Adrenal gland (tissue), 12 donors: Measurements from ENCODE around the gene CD151. TPM values are rescaled to one million over a fixed set of nuclear protein-coding genes. Genes with fewer than 3 reads are reported as not detected.

ENCODE experiments used
- DNase-seq, 7 donors: peaks; one replicate each; pipeline ENCODE4 v3.0.0-alpha.2; 2019 to 2020
- H3K27ac ChIP-seq, 5 donors: fragments of 200-600 bp; sonication (generic) in 4 of 5; 1 replicate in 3 of 5; 2 replicates in 2 of 5; pipeline versions ENCODE4 v1.5.1 to v1.8.0; 2016 to 2020; ENCODE audit warnings: mild to moderate bottlenecking in 1 of 5
- H3K27me3 ChIP-seq: fragments of 200-600 bp; 2 replicates; pipeline ENCODE4 v1.8.0; 2021
- H3K36me3 ChIP-seq, 2 donors: fragments of 200-600 bp; replicated peaks in 1 of 2; 1 replicate in 1 of 2; 2 replicates in 1 of 2; pipeline versions ENCODE4 v1.5.1 to v1.8.0; 2018 to 2022
- H3K4me1 ChIP-seq, 2 donors: fragments of 200-600 bp; replicated peaks in 1 of 2; 1 replicate in 1 of 2; 2 replicates in 1 of 2; pipeline versions ENCODE4 v1.5.1 to v1.8.0; 2018 to 2021
- H3K4me3 ChIP-seq, 4 donors: fragments of 200-600 bp; sonication (generic) in 3 of 4; one replicate each; pipeline ENCODE4 v1.5.1; 2016 to 2018
- H3K9me3 ChIP-seq, 3 donors: fragments of 200-600 bp; sonication (generic) in 1 of 3; replicated peaks in 1 of 3; 1 replicate in 2 of 3; 2 replicates in 1 of 3; pipeline versions ENCODE4 v1.5.1 to v1.8.0; 2016 to 2021
- CTCF ChIP-seq, 6 experiments: fragments of 450-650 bp in 4 of 6; fragments of 200-600 bp in 2 of 6; sonication (generic) in 1 of 6; IDR thresholded peaks; 1 replicate in 5 of 6; 2 replicates in 1 of 6; pipeline versions ENCODE4 v1.5.1 to v1.8.0; 2016 to 2021; ENCODE audit warnings: antibody characterized with exemption in 6 of 6, mild to moderate bottlenecking in 2 of 6, moderate library complexity in 1 of 6
- POLR2A ChIP-seq, 2 donors: fragments of 450-650 bp; IDR thresholded peaks; one replicate each; pipeline ENCODE4 v1.6.1; 2017; ENCODE audit warnings: antibody characterized with exemption in 2 of 2, mild to moderate bottlenecking in 2 of 2, moderate library complexity in 1 of 2
- WGBS, 4 donors: extraction: QIAGEN DNeasy Blood & Tissue Kit in 2 of 4; methylation state at CpG; one replicate each; pipeline versions ENCODE4 v1.1.5 to v1.1.7; 2013 to 2017; 5-methylcytosine and 5-hydroxymethylcytosine counted together
- intact Hi-C, 2 donors: fragments of 100-400 bp; cut with DNase I; formaldehyde crosslinking; loops; one replicate each; pipeline versions ENCODE4 v1.14.1 to v1.15.0; 2022 to 2023
- polyA plus RNA-seq, 3 donors: library from polyadenylated mRNA; stranded (reverse); fragments of 200-250 nt in 2 of 3; fragments of 350-450 nt in 1 of 3; fragmentation: Illumina TruSeq in 1 of 3; extraction: RNeasy Lipid Tissue Mini Kit (QIAGEN cat#74804) in 1 of 3; gene quantifications; one replicate each; pipeline ENCODE4 v1.2.3, GENCODE V29; 2013 to 2014
- total RNA-seq, 9 donors: library from RNA; depleted of rRNA in 4 of 9; stranded (reverse); fragments of >200 nt in 4 of 9; fragments of 120-200 nt in 1 of 9; fragmentation: NEBNext Ultra II Directional in 1 of 9; extraction: Animal tissue kit (Norgen Biotek cat#: 25700) in 1 of 9; gene quantifications; one replicate each; pipeline versions ENCODE4 v1.1.0 to v1.2.4, GENCODE V29; 2013 to 2023
- donor health status: healthy with polysubstance abuse.
- donor health status: Bipolar disorder and iron deficiency.
- donor health status: DM: yes; HTN: yes; CAD: no.
- donor health status: DM: no; HTN: no; CAD: no.
- donor health status: DM: no; HTN: no; CAD: no.
- donor health status: DM: yes; HTN: yes; CAD: no.

CD151 gene
- total and polyA plus RNA-seq, 12 donors: 111 to 387 (median 285) TPM

GRCh38 chr11:849104-849824 lies 16.5 kb downstream of the CD151 start:
- WGBS, 4 donors: 5 to 17% (median 5%) methylated on average over 9 to 69 of the region's 71 CpGs
- intact Hi-C loops: loop anchor here (2.0 to 5.0 kb wide), 3 partner anchors 60 to 203 kb away; no protein-coding TSS in a partner anchor
- Histone ChIP-seq H3K4me1 (peaks cover 18 to 24% of the 10 kb centered on the region in 2 donors), H3K36me3 (no peaks in the 10 kb centered on the region), H3K9me3 (no peaks in the 10 kb centered on the region), H3K27me3 (no peaks in the 10 kb centered on the region), H3K4me3 (peak overlapping the region in 1 of 4 donors; percentile 46), H3K27ac (no peak overlapping the region)
- no peak for DNase-seq
- TF ChIP-seq POLR2A (IDR thresholded peaks at IDR 0.05) (no peak), CTCF (IDR thresholded peaks at IDR 0.05) (no peak)

GRCh38 chr11:849951-850774 lies 17.4 kb downstream of the CD151 start:
- DNase-seq: no peak
- H3K9me3 ChIP-seq: no peaks in the 10 kb centered on the region
- H3K4me1 ChIP-seq: peaks cover 11 to 15% of the 10 kb centered on the region in 2 donors
- H3K36me3 ChIP-seq: no peaks in the 10 kb centered on the region
- H3K27ac ChIP-seq: no peak overlapping the region
- TF ChIP-seq POLR2A (IDR thresholded peaks at IDR 0.05) (no peak), CTCF (IDR thresholded peaks at IDR 0.05) (no peak)
- intact Hi-C loops: loop anchor here (2.0 to 5.0 kb wide), 3 partner anchors 59 to 202 kb away; no protein-coding TSS in a partner anchor
- WGBS, 4 donors: 18 to 41% (median 22%) methylated on average over 34 to 97 of the region's 97 CpGs
- peak overlapping the region in 1 of 4 donors; percentile 46 for H3K4me3 ChIP-seq
- no peaks in the 10 kb centered on the region for H3K27me3 ChIP-seq

GRCh38 chr11:850775-851763 lies 18.3 kb downstream of the CD151 start:
- H3K4me1 ChIP-seq: peaks cover 10 to 13% of the 10 kb centered on the region in 2 donors

More at GRCh38 chr11:850775-851763, 18.3 kb downstream of the CD151 start:
- Histone ChIP-seq H3K27me3 (no peaks in the 10 kb centered on the region), H3K4me3 (no peak overlapping the region), H3K9me3 (no peaks in the 10 kb centered on the region), H3K27ac (no peak overlapping the region), H3K36me3 (no peaks in the 10 kb centered on the region)
- 43 to 92% (median 59%) methylated on average over 2 to 28 of the region's 28 CpGs for WGBS, 4 donors
- DNase-seq: no peak
- TF ChIP-seq CTCF (IDR thresholded peaks at IDR 0.05) (no peak), POLR2A (IDR thresholded peaks at IDR 0.05) (no peak)
- intact Hi-C loops: no loop called here
